HG03575 (cell line): ENCODE measurements around the gene MIOX.

Source experiments
- ATAC-seq: cut with Tn5 transposase; IDR thresholded peaks from one replicate; pipeline ENCODE4 v1.9.1; 2021; ENCODE audit not compliant: unreplicated experiment, insufficient number of reproducible peaks, low FRiP score; ENCODE audit errors: extremely low read depth

The MIOX gene

GRCh38 chr22:50486561-50487289 lies at the start of gene MIOX:
MIOX (plus strand) TSS chr22:50486859; CDS start chr22:50486898, 39 bp downstream.
- no peak for ATAC-seq

DNA sequence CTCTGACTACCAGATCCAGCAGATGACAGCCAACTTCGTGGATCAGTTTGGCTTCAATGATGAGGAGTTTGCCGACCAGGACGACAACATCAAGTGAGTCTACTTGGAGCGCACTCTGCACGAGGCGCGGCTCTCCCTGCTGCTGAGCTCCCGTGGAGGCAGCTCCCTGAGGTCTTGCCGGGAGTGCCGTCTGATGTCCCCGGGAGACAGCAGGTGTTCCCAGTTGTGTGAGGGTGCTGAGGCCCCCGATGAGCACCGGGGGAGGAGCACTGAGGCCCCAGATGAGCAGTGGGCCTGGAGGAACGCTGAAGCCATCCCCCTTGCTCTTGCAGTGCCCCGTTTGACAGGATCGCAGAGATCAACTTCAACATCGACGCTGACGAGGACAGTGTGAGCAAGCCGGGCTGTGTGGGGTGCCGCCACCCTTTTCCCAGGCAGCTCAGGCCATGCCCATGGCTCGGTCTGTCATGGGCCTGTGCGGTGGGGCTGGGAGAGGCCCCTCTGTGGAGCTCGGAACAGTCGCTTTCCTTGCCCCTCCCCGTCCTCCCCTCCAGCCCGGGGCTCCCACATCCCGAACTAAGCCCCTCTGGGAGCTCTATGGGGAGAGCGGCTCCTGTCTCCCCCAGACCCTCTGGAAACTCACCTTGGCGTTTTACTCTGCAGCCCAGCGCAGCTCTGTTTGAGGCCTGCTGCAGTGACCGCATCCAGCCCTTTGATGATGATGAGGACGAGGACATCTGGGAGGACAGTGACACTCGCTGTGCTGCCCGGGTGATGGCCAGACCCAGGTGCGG lies 49.0 kb upstream of the MIOX start:
- ATAC-seq, result no peak

DNA sequence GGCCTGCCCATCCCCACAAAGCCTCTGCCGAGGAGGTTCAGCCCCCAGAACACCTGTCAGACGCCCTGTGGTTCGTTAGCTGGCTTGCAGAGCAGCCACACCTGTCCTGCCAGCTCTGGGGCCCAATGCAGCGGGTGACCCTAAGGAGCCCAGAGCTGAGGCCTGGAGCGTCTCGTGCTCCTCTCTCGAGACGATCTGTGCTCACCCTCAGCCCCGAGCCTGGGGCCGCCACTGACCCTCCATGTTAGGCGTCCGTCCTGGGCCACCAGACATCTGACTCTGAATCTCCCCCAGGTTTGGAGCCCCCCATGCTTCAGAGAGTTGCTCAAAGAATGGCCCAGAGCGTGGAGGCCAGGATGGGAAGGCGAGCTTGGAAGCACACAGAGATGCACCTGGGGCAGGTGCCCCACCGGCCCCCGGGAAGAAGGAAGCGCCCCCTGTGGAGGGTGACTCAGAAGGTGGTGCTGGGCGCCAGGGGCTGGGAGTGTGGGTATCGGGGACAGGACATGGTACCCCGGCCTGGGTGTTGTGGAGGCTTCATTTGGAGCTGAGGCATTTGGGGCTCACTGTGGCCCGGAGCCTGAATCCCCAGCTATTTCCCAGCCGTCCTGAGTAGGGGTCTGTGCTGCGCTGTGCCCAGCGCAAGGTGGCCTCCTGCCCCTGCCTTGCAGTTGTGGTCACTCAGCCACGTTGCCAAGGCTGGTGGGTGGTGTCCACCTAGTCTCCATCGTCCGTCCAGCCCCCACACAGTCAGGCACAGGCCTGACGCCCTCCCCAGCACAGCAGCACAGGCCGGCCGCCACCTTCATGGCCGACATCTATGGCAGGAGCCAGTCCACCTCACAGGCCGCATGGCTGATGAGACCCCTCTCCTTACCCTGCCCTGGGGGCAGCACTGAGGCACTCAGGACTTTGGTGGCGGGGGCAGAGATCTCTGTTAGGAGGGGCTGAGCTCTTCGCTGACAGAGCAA lies 48.1 kb upstream of the MIOX start:
- no peak for ATAC-seq

GRCh38 chr22:50439314-50439870 lies 47.3 kb upstream of the MIOX start:
- ATAC-seq, result no peak

DNA sequence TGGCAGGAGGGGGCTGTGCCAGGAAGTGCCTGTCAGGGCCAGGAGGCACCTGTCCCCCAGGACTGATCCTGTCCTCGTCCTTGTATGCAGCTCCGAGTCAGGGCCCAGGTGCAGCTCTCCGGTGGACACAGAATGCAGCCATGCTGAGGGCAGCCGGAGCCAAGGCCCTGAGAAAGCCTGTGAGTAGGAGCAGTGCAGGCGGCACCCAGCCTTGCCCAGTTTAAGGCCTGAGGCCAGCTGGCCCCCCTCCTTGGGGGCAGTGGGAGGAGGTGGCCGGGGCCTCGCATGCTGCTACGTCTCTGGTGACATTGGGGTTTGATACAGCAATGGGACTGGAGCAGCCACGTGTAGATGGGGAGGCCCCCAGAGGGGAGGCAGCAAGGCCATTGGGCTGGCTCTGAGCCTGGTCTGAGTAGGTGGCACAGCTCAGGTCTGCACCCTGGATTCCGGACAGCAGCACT lies 46.8 kb upstream of the MIOX start:
- no peak for ATAC-seq

- ATAC-seq, result no peak
Measured at GRCh38 chr22:50440544-50441249, 46.0 kb upstream of the MIOX start.

DNA sequence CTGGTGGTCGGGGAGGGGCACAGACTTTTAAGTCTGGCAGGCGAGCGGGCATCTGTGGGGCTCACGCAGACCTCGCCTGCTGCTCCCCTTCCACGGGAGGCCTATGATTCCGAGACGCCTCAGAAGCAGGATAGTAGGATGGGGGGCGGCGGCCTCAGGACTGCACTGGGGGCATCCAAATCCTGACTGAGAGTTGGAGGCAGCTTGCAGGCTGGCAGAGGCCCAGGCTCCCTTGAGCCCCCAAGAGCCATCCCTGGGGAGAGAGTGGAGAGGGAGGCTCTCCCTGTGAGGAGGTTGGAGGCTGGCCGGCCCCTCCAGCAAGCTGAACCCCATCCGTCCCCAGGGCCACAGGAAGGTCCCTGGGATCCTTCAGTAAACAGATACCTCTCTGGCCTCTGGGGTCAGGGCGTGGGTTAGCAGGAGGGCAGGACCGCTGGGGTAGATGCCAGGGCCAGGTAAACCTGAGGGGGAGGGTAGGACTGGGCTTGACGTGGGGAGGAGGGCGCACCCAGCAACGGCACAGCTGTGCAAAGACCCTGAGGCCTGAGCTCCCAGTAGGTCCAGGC lies 45.1 kb upstream of the MIOX start:
- no peak for ATAC-seq

- ATAC-seq, result no peak
Measured at GRCh38 chr22:50443197-50443596, 43.5 kb upstream of the MIOX start.

- ATAC-seq, result no peak
Measured at GRCh38 chr22:50443801-50444625, 42.6 kb upstream of the MIOX start.

- ATAC-seq, result no peak
Measured at GRCh38 chr22:50444663-50445062, 42.0 kb upstream of the MIOX start.

GRCh38 chr22:50445071-50445879 lies 41.4 kb upstream of the MIOX start:
- ATAC-seq, result no peak

GRCh38 chr22:50445880-50446707 lies 40.6 kb upstream of the MIOX start:
- no peak for ATAC-seq

DNA sequence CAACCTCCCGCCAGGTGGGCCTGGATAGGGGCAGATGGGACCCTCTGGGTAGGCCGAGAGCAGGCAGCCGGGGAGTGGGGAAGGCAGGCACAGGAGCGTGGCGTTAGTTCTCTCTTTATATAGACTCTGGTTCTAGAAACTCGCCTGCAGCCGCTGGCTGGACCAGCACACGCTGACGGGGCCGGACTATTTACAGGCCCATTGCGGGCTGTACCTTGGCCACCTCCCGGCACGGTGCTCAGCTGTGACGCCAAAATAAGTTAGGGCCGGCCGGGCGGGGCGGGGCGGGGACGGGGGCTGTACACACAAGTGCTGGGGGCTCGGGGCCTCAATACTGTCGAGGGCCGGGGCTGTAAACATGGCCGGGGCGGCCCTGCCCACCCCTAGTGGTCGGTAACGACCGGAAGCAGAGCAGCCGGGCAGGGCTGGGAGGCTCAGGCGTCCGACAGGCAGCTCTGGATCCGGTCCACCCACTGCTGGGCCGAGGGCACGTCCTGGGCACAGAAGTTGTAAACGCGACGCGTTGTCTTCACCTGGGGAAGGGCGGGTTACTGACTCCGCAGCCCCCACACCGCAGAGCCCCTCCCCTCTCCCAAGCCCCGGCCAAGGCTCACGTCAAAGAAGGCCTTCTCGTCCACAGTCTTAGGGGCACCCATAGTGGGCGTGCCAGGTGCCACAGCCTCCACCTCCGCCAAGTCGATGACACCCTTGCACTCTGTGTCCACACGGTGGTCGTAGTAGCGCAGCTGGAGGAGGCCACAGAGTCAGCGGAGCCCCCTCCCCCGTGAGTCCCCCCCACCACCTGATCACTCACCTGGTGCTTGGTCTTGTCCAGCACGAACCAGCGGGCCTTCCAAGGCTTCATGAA lies 39.7 kb upstream of the MIOX start:
- no peak for ATAC-seq

- ATAC-seq, result no peak
Measured at GRCh38 chr22:50447576-50448551, 38.8 kb upstream of the MIOX start.
